Liver (tissue), 9 donors: ENCODE data around the gene YDJC. TPM values are rescaled to one million over a fixed set of nuclear protein-coding genes. Genes with fewer than 3 reads are reported as not detected.

ENCODE experiments used
- DNase-seq: peaks from one replicate; pipeline ENCODE4 v3.0.0-alpha.2; 2017; ENCODE audit warnings: low spot score
- H3K27ac ChIP-seq, 2 donors: one replicate each; pipeline ENCODE4 v1.7.0; 2013; ENCODE audit warnings: inconsistent platforms in 2 of 2, low read length in 2 of 2, control low read depth in 1 of 2, low read depth in 1 of 2, mild to moderate bottlenecking in 1 of 2
- H3K27me3 ChIP-seq, 4 donors: one replicate each; pipeline versions ENCODE4 v1.6.1 to v1.7.0; 2013; ENCODE audit warnings: low read length in 3 of 4, inconsistent platforms in 1 of 4, mild to moderate bottlenecking in 1 of 4, moderate library complexity in 1 of 4; ENCODE audit not compliant: control insufficient read depth in 4 of 4, insufficient read depth in 4 of 4
- H3K36me3 ChIP-seq, 4 donors: one replicate each; pipeline versions ENCODE4 v1.6.1 to v1.7.0; 2013; ENCODE audit warnings: low read length in 3 of 4, mild to moderate bottlenecking in 3 of 4, low read depth in 1 of 4, moderate library complexity in 1 of 4; ENCODE audit not compliant: control insufficient read depth in 4 of 4, insufficient read depth in 3 of 4
- H3K4me1 ChIP-seq, 4 donors: one replicate each; pipeline versions ENCODE4 v1.6.1 to v1.7.0; 2013; ENCODE audit warnings: low read length in 3 of 4, mild to moderate bottlenecking in 3 of 4, moderate library complexity in 1 of 4; ENCODE audit not compliant: control insufficient read depth in 4 of 4, insufficient read depth in 4 of 4
- H3K4me3 ChIP-seq, 3 donors: one replicate each; pipeline versions ENCODE4 v1.6.1 to v1.7.0; 2013; ENCODE audit warnings: low read length in 3 of 3, control low read depth in 1 of 3, low read depth in 1 of 3, mild to moderate bottlenecking in 1 of 3
- H3K9ac ChIP-seq, 2 donors: one replicate each; pipeline ENCODE4 v1.7.0; 2013; ENCODE audit warnings: low read length in 2 of 2, mild to moderate bottlenecking in 2 of 2, moderate library complexity in 2 of 2, control low read depth in 1 of 2, low read depth in 1 of 2
- H3K9me3 ChIP-seq, 4 donors: one replicate each; pipeline versions ENCODE4 v1.6.1 to v1.7.0; 2013; ENCODE audit warnings: low read length in 3 of 4; ENCODE audit not compliant: control insufficient read depth in 4 of 4
- CTCF ChIP-seq: fragments of 150-350 bp; IDR thresholded peaks from 2 replicates; pipeline ENCODE4 v1.5.1; 2017; ENCODE audit warnings: improper control_type of control experiment, low read depth, low read length; ENCODE audit not compliant: missing input control
- EGR1 ChIP-seq, 2 donors: IDR thresholded peaks; 2 replicates each; pipeline ENCODE4 v1.6.1; 2016 to 2018; ENCODE audit warnings: antibody characterized with exemption in 2 of 2, low read depth in 2 of 2
- FOXA1 ChIP-seq: IDR thresholded peaks from 2 replicates; pipeline ENCODE4 v1.6.1; 2016; ENCODE audit warnings: antibody characterized with exemption
- FOXA2 ChIP-seq: IDR thresholded peaks from 2 replicates; pipeline ENCODE4 v1.6.1; 2016; ENCODE audit warnings: antibody characterized with exemption
- GABPA ChIP-seq, 2 donors: IDR thresholded peaks in 1 of 2; conservative IDR thresholded peaks in 1 of 2; 2 replicates each; pipeline ENCODE4 v1.6.1; 2016; ENCODE audit warnings: antibody characterized with exemption in 2 of 2, mild to moderate bottlenecking in 1 of 2, moderate library complexity in 1 of 2
- HNF4A ChIP-seq, 2 donors: conservative IDR thresholded peaks; 2 replicates each; pipeline ENCODE4 v1.6.1; 2016; ENCODE audit warnings: antibody characterized with exemption in 2 of 2, mild to moderate bottlenecking in 2 of 2
- HNF4G ChIP-seq: IDR thresholded peaks from 2 replicates; pipeline ENCODE4 v1.6.1; 2016; ENCODE audit warnings: antibody characterized with exemption
- JUND ChIP-seq, 2 donors: IDR thresholded peaks; 2 replicates each; pipeline ENCODE4 v1.6.1; 2016; ENCODE audit warnings: antibody characterized with exemption in 2 of 2
- MAX ChIP-seq: IDR thresholded peaks from 2 replicates; pipeline ENCODE4 v1.6.1; 2016; ENCODE audit warnings: antibody characterized with exemption
- NR2F2 ChIP-seq: IDR thresholded peaks from 2 replicates; pipeline ENCODE4 v1.6.1; 2016; ENCODE audit warnings: antibody characterized with exemption
- RAD21 ChIP-seq, 2 donors: IDR thresholded peaks; 2 replicates each; pipeline ENCODE4 v1.6.1; 2016; ENCODE audit warnings: antibody characterized with exemption in 2 of 2, mild to moderate bottlenecking in 2 of 2
- RXRA ChIP-seq, 2 donors: IDR thresholded peaks; 2 replicates each; pipeline ENCODE4 v1.6.1; 2017 to 2018; ENCODE audit warnings: antibody characterized with exemption in 2 of 2, mild to moderate bottlenecking in 1 of 2
- SP1 ChIP-seq: IDR thresholded peaks from 2 replicates; pipeline ENCODE4 v1.6.1; 2018; ENCODE audit warnings: antibody characterized with exemption, mild to moderate bottlenecking
- TAF1 ChIP-seq: conservative IDR thresholded peaks from 2 replicates; pipeline ENCODE4 v1.6.1; 2016; ENCODE audit warnings: antibody characterized with exemption, mild to moderate bottlenecking
- YY1 ChIP-seq: IDR thresholded peaks from 2 replicates; pipeline ENCODE4 v1.6.1; 2016; ENCODE audit warnings: antibody characterized with exemption, mild to moderate bottlenecking
- WGBS: extraction: QIAGEN DNeasy Blood & Tissue Kit; methylation state at CpG from one replicate; pipeline ENCODE4 v1.1.7; 2013; 5-methylcytosine and 5-hydroxymethylcytosine counted together
- polyA plus RNA-seq, 2 donors: library from polyadenylated mRNA; stranded (reverse) in 1 of 2; unstranded in 1 of 2; fragments of 200-250 nt in 1 of 2; fragments of >200 nt in 1 of 2; fragmentation: Nextera tagmentation in 1 of 2; extraction: Ambion mirVana in 1 of 2; gene quantifications; one replicate each; pipeline versions ENCODE4 v1.2.1 to v1.2.3, GENCODE V29; 2013 to 2015
- total RNA-seq, 2 donors: library from RNA; depleted of rRNA; stranded (reverse); fragments of >200 nt; gene quantifications; one replicate each; pipeline ENCODE4 v1.2.3, GENCODE V29; 2014
- TF ChIP-seq, protein P1 (sequence below): IDR thresholded peaks from 2 replicates; pipeline ENCODE4 v1.6.1; 2016; ENCODE audit warnings: antibody characterized with exemption
- TF ChIP-seq, protein P2 (sequence below): IDR thresholded peaks from 2 replicates; pipeline ENCODE4 v1.6.1; 2016; ENCODE audit warnings: antibody characterized with exemption
- donor health status: healthy.
- donor health status: healthy.
- donor health status: healthy.
- donor health status: healthy.
- donor health status: healthy.

The YDJC gene
- total and polyA plus RNA-seq, 4 donors = 8.0 to 18.7 (median 8.3) TPM

- Histone ChIP-seq H3K27ac (no peak overlapping the region), H3K9me3 (no peaks in the 10 kb centered on the region), H3K27me3 (no peaks in the 10 kb centered on the region), H3K4me1 (peaks cover 0 to 7% (median 1%) of the 10 kb centered on the region in 4 donors), H3K9ac (no peak overlapping the region), H3K4me3 (no peak overlapping the region), H3K36me3 (peaks cover 1 to 30% (median 22%) of the 10 kb centered on the region in 4 donors)
- TF ChIP-seq GABPA (IDR thresholded peaks at IDR 0.05 in 1 of 2, conservative IDR thresholded peaks at IDR 0.05 in 1 of 2) = no peak
- TF ChIP-seq JUND (IDR thresholded peaks at IDR 0.05) = no peak
- no peak for TF ChIP-seq NR2F2
- no peak for TF ChIP-seq HNF4A (conservative IDR thresholded peaks at IDR 0.05)
- TF ChIP-seq TAF1 = no peak
- no peak for TF ChIP-seq RAD21 (IDR thresholded peaks at IDR 0.05)
- TF ChIP-seq, protein P1, sequence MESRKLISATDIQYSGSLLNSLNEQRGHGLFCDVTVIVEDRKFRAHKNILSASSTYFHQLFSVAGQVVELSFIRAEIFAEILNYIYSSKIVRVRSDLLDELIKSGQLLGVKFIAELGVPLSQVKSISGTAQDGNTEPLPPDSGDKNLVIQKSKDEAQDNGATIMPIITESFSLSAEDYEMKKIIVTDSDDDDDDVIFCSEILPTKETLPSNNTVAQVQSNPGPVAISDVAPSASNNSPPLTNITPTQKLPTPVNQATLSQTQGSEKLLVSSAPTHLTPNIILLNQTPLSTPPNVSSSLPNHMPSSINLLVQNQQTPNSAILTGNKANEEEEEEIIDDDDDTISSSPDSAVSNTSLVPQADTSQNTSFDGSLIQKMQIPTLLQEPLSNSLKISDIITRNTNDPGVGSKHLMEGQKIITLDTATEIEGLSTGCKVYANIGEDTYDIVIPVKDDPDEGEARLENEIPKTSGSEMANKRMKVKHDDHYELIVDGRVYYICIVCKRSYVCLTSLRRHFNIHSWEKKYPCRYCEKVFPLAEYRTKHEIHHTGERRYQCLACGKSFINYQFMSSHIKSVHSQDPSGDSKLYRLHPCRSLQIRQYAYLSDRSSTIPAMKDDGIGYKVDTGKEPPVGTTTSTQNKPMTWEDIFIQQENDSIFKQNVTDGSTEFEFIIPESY = no peak
- no peak for TF ChIP-seq FOXA1
- TF ChIP-seq CTCF = no peak
- TF ChIP-seq FOXA2 = no peak
- no peak for TF ChIP-seq HNF4G
- TF ChIP-seq, protein P2, sequence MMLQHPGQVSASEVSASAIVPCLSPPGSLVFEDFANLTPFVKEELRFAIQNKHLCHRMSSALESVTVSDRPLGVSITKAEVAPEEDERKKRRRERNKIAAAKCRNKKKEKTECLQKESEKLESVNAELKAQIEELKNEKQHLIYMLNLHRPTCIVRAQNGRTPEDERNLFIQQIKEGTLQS = no peak
- TF ChIP-seq MAX = no peak
- DNase-seq = no peak
- 91% methylated on average over 9 of the region's 9 CpGs for WGBS
Measured at GRCh38 chr22:21591695-21592094, 38.1 kb downstream of the YDJC start.

DNA sequence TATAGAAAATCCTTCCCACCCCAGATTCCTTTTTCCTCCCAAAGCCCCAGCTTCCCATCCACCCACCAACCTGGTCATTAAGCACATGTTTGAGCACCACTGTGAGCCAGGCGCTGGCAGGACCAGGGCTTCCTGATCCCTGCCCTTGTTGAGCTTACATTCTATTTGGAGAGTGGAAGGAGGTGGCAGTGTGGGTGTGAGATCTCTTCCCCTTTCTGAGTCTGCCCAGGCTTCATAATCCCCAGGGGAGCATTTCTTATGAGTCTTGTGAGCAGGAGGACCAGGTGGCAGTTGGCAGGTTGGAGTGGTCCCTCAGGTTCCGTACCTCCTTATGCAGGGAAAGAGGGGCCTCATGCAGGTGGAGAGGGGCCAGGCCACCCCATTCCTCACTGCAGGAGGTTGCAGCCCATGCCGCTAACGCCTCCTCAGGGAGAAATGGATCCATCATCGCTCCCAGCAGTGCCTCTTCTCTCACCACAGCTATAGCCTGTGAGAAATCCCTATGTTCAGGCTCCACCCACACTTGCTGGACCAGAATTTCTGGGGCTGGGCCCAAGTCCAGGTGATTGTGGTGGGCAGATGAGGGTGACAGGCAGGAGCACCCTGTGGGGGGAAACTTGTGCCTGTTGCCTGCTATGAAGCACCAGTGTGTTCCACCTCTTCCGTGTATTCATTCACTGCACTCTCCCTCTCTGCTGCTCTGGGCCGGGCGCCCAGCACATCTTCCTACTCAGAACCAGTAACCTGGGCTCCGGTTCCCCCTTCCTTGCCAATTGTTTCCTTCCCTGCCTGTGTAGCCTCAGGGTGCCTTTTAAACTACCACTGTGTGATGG, 38.8 kb downstream of the YDJC start:
- 86% methylated on average over 9 of the region's 9 CpGs for WGBS
- H3K27ac ChIP-seq = no peak overlapping the region
- no peak for TF ChIP-seq RXRA (IDR thresholded peaks at IDR 0.05)
- no peak for TF ChIP-seq SP1
- TF ChIP-seq YY1 = no peak
- TF ChIP-seq JUND (IDR thresholded peaks at IDR 0.05) = no peak
- no peak for TF ChIP-seq FOXA1
- no peak for TF ChIP-seq MAX
- TF ChIP-seq NR2F2 = no peak
- TF ChIP-seq EGR1 (IDR thresholded peaks at IDR 0.05; ENCODE audit: low read depth in 2 of 2) = no peak
- H3K9me3 ChIP-seq = no peaks in the 10 kb centered on the region
- no peaks in the 10 kb centered on the region for H3K27me3 ChIP-seq
- H3K4me1 ChIP-seq = peaks cover 0 to 7% (median 1%) of the 10 kb centered on the region in 4 donors
- no peak overlapping the region for H3K9ac ChIP-seq
- no peak for DNase-seq
- peaks cover 1 to 30% (median 22%) of the 10 kb centered on the region in 4 donors for H3K36me3 ChIP-seq
- H3K4me3 ChIP-seq = no peak overlapping the region
